PC-9 (cell line): ENCODE results near the gene ALKBH5.

Source experiments
- CTCF ChIP-seq: fragments of 200-600 bp; sonication (generic); conservative IDR thresholded peaks from 2 replicates; pipeline ENCODE4 v1.6.1; 2017; ENCODE audit warnings: mixed run types, antibody characterized with exemption, mild to moderate bottlenecking, moderate library complexity
- EZH2 ChIP-seq: fragments of 200-600 bp; sonication (generic); IDR thresholded peaks from 2 replicates; pipeline ENCODE4 v1.8.0; 2017; ENCODE audit warnings: antibody characterized with exemption, low read depth

- TF ChIP-seq CTCF (no peak), EZH2 (no peak)
Measured at GRCh38 chr17:18225642-18226283, 42.1 kb downstream of the ALKBH5 start.
